Measurements from ENCODE around the gene CCDC81. TPM values are rescaled to one million over a fixed set of nuclear protein-coding genes. Genes with fewer than 3 reads are reported as not detected.

Gene CCDC81
- total and polyA plus RNA-seq, 8 donors, result 0.28 to 3.3 (median 0.89) TPM; not detected in 4

GRCh38 chr11:86446924-86447285 lies 72.2 kb downstream of the CCDC81 start:
- H3K36me3 ChIP-seq, result peaks cover 4 to 71% (median 45%) of the 10 kb centered on the region in 4 donors
- DNase-seq, result no peak
- no peaks in the 10 kb centered on the region for H3K4me1 ChIP-seq
- no peak overlapping the region for H3K4me3 ChIP-seq
- H3K9me3 ChIP-seq, result no peaks in the 10 kb centered on the region
- intact Hi-C loops (cut with DNase I; ENCODE audit: low total_unique reads), result no loop called here
- WGBS, 5 donors, result 92 to 97% (median 94%) methylated on average over 12 of the region's 12 CpGs
- H3K27me3 ChIP-seq, result no peaks in the 10 kb centered on the region
- H3K27ac ChIP-seq, result no peak overlapping the region
- TF ChIP-seq POLR2AphosphoS5 (IDR thresholded peaks at IDR 0.05), result no peak
- no peak for TF ChIP-seq POLR2A (IDR thresholded peaks at IDR 0.05)
- no peak for TF ChIP-seq EP300 (IDR thresholded peaks at IDR 0.05)
- TF ChIP-seq CTCF (IDR thresholded peaks at IDR 0.05), result no peak

- Histone ChIP-seq H3K27me3 (no peaks in the 10 kb centered on the region), H3K36me3 (peaks cover 4 to 60% (median 41%) of the 10 kb centered on the region in 4 donors), H3K27ac (no peak overlapping the region), H3K4me1 (no peaks in the 10 kb centered on the region), H3K9me3 (no peaks in the 10 kb centered on the region), H3K4me3 (no peak overlapping the region)
- intact Hi-C loops (cut with DNase I; ENCODE audit: low total_unique reads), result no loop called here
- TF ChIP-seq EP300 (IDR thresholded peaks at IDR 0.05) (no peak), POLR2AphosphoS5 (IDR thresholded peaks at IDR 0.05) (no peak), POLR2A (IDR thresholded peaks at IDR 0.05) (no peak), CTCF (IDR thresholded peaks at IDR 0.05) (no peak)
- WGBS, 5 donors, result 82 to 91% (median 83%) methylated on average over 3 of the region's 3 CpGs
- DNase-seq, result no peak
Observed at GRCh38 chr11:86447763-86448480, 73.2 kb downstream of the CCDC81 start.

GRCh38 chr11:86449993-86450629 lies 75.4 kb downstream of the CCDC81 start:
- WGBS, 5 donors, result 76 to 90% (median 85%) methylated on average over 5 of the region's 5 CpGs
- H3K27ac ChIP-seq, result no peak overlapping the region
- peaks cover under 1 to 41% (median 20%) of the 10 kb centered on the region in 4 donors for H3K36me3 ChIP-seq
- intact Hi-C loops (cut with DNase I; ENCODE audit: low total_unique reads), result no loop called here
- H3K4me3 ChIP-seq, result no peak overlapping the region
- no peaks in the 10 kb centered on the region for H3K9me3 ChIP-seq
- TF ChIP-seq POLR2A (IDR thresholded peaks at IDR 0.05) (no peak), CTCF (IDR thresholded peaks at IDR 0.05) (no peak)
- DNase-seq, result no peak
- H3K4me1 ChIP-seq, result no peaks in the 10 kb centered on the region
- no peaks in the 10 kb centered on the region for H3K27me3 ChIP-seq

- TF ChIP-seq EP300 (IDR thresholded peaks at IDR 0.05) (no peak), CTCF (IDR thresholded peaks at IDR 0.05) (no peak), POLR2AphosphoS5 (IDR thresholded peaks at IDR 0.05) (no peak), POLR2A (IDR thresholded peaks at IDR 0.05) (no peak)
- 71 to 90% (median 82%) methylated on average over 2 of the region's 2 CpGs for WGBS, 5 donors
- Histone ChIP-seq H3K4me1 (peaks cover 0 to 23% (median 8%) of the 10 kb centered on the region in 4 donors), H3K27me3 (no peaks in the 10 kb centered on the region), H3K9me3 (no peaks in the 10 kb centered on the region), H3K36me3 (peaks cover 0 to 10% (median 0%) of the 10 kb centered on the region in 4 donors), H3K27ac (no peak overlapping the region), H3K4me3 (no peak overlapping the region)
- intact Hi-C loops (cut with DNase I; ENCODE audit: low total_unique reads), result no loop called here
- DNase-seq, result no peak
Observed at GRCh38 chr11:86453290-86454030, 78.8 kb downstream of the CCDC81 start.
